CD4-positive, alpha-beta T cell treated with Interleukin-15 for 4 hours (primary cell): ENCODE measurements around the gene ANXA5.
A peak's percentile ranks its signal among the peaks of the same experiment; 100 is the strongest.
"Not testable (repeated sequence)": the region's sequence is repeated elsewhere in the genome, so short reads cannot be mapped to it uniquely, and the experiment has no call there.

Source experiments
- DNase-seq: peaks from one replicate; pipeline ENCODE4 v3.0.0-alpha.2; 2020; ENCODE audit warnings: low spot score

The ANXA5 gene

DNA sequence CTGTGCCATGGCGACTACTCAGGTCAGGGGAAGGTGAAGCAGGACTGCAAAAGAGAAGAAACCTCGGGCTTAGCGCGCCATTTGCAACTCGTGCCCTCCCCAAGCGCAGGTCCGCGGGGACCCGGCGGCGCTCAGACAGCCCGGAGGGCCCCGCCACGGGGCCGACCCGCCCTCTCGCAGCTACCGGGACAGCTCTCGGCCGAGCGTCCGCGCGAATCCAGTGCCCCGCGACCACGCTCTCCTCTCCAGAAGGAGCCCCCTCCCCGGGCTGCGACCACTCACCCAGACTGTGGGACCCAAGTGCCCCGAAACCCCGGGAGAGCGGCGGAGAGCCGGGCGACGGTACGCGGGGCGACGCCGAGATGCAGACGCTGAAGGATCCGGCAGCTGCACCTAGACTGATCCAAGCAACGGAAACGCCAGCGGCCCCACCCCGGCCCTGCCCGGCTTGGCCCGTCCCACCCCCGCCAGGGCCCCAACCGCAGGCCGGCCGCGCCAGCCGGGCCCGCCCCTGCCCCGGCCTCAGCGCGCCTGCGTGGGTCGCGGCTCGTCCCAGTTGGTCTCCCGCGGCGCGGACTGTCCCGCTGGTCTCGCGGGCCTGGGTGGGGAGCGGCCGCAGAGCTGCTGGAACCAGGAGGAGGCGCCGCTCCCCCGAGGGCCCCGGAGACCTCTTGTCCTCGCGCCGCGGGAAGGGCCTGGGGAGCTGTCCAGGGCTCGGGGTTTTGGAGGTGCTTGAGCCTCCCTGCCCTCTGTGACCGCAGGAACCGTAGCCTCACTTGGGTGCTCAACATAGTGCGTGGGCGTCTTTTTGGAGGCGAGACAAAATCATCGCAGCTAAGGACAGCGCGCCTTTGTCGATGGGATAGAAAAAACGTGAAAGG lies at the start of gene ANXA5:
ANXA5 (minus strand) TSS at position 400 of the 881 bp plus-strand sequence; CDS start at position 9, 391 bp downstream.
- DNase-seq = peak; percentile 74

DNA sequence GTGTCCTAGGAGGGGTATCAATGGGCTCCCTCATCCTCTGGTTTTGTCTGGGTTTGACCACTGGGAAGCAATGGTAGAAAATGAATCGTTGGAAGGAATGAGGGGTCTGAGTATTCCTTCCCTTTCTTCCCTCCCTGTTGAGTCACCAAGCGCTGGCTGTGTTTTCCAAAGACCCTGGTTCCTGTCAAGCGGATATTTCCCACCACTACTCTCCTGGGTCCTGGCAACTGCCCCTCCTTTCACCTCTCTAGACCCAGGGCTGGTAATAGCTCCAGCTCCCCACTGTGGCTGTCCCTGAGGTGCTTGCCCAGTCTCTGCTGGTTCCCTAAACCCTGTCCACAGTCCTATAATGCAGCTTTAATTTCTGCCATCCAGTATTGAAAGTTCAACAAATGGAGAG lies 46.0 kb upstream of the ANXA5 start:
- DNase-seq = no peak

DNA sequence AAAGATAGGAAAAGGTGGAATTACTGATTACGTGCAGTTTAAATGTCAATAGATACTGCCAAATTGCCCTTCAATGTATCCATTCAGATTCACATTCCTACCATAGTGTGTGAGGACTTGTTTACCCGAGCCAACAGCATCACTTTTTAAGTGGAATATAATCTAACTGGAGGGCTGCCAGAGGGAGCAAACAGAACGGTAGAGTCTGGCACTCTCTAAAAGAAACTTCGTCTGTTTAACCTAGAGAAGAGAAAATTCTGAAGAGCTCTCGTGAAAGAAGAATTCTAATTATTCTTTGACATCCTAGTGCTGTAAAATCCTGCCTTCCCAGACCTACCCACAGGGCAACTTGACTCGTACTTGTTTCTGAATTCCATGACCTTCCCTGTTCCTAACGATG lies 45.0 kb upstream of the ANXA5 start:
- DNase-seq = no peak

DNA sequence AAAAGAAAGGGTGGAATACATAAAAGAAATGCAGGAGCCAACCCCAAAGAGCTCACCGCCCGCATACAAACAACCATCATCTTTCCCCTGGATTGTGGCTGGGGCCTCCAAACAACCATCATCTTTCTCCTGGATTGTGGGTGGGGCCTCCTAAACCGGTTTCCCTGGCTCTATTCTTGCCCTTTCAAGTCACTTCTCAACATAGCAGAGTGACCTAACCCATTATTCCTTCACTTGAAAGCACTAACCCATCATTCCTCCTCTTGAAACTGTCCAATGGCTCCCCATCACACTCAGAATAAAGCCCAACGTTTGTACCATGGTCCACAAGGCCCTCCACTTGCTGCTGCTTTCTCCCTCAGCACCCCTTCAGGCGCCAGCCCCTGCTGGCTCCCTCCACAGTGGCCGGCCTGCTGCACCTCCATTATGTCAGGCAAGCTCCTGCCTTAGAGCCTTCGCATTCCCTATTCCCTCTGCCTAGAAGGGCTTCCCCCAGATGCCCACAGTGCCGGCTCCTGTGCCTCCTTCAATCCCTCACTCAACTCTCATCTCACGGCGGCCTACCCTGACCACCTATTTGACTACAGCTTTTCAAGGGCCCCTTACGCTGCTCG lies 44.1 kb upstream of the ANXA5 start:
- no peak for DNase-seq

DNA sequence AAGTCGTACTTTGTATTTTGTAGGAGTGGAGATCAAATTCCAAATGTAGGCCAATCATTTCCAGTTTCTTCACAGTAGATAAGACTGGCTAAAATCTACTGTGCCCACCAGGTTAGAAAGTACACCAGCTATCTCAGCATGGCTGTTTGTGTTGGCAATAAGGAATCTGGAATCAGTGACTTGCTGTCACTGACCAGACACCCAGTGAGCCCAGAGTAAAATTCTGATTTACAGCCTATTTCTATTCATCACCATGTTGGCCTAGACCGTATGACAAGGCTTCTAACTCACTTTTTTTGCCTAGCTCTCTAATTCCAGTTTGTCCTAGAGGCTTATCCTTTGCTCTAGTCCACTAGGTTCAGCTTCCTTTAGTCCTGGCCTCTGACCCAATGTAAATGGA lies 42.8 kb upstream of the ANXA5 start:
- DNase-seq = no peak

DNA sequence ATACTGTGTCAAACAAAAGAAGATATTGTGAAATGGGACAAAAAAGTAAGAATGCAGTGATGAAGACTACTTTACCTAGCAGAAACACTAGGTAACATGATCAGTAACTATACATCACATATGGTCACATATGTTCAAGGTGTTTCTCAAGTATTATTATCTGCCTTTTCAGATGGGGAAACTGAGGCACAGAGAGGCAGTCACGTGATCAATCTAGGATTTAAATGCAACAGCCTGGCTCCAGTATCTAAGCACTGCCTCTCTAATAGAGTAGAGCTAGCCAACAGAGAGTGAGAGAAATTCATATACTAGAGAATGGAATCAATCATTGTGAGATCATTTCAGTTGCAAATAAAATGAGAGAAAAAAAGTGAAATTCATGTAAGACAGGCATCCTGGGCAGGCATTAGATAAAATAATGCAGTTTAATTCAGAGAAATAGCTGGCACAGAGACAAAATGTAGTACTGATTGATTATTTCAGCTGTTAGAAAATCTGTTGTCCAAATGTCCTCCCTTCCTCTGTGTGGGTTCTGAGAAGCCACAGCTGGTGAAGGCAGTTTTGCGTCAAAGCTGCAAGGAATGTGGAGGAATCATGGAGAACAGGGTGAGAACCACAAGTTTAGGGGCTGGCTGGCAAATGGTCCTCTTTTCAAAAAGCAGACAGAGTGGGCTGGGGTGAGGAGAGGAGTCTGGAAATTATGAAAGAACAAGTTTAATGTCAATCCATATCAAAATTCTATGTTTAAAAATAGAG lies 42.2 kb upstream of the ANXA5 start:
- no peak for DNase-seq

DNA sequence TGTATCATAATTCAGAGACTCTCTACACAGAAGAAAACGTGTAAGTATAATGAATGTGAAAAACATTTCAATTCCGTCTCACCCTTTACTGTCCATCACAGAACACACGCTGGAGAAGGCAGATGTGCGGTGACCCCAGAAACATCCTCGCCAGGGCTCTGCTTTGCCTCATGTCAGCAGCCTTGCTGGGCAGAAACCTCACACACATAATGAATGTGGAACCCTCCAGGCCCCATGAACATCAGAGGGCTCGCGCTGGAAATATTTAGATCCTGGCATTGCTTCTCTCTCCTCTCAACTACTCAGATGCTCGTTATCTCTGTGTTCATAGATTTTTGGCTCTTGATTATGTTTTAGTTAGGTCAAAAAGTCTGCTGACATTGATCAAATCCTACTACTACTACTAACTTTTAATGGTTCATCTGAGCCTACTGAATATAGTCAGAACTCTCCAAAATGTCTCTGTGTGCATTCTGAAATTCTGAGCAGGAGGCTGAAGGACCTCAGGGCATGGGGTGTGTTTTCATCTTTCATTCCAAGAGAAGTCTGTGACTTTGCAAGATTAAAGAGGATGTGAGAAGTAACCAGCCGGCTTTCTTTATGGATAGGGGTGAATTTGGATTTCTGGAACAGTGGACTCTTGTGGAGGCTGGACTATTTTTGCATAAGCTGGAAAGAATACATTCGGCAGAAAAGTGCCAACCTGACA lies 41.2 kb upstream of the ANXA5 start:
- no peak for DNase-seq

DNA sequence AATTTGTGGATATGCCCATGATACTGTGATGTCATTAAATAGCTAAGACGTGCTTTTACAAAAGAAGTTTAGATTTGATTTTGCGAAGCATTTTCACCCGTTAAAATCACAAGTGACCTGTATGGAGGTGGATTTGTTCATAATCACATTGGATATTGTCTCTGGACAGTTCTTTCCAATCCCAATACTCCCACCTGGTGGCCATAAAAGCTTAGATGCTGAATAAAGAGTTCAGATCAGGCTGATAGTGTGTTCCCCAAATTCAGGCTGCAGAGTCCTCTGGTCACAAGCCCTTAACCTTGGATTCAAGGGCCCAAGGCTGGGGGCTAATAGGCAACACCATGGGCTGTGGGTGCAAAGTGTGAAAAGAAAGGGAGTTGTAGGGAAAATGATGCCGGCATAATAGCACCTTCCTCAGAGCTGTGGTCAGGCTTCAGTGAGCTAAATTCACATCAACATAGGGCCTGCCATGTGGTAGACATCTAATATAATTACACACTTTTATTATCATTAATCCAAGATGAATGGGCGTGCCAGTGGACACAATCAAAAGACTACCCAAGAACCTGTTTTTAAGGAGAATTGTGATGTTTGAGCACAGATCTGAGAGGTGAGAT lies 40.1 kb upstream of the ANXA5 start:
- DNase-seq = peak; percentile 22

DNA sequence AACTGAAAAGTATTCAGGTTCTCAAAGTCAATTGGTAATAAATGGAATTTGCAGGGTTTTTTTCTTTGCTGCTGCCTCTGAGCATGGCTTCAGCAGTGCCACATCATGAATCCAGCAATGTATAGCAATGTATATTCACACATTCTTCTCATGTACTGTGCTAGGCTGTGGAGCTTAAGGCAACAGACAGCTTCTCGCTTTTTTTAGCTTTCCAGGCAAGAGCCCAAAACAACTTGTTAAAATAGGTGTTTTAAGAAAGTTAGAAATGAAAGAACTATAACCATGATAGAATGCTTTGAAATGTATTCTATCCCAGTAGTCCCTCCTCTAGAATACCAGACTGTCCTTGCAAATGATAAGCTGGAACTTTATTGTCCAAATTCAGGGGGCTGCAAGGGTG lies 37.8 kb upstream of the ANXA5 start:
- no peak for DNase-seq

DNA sequence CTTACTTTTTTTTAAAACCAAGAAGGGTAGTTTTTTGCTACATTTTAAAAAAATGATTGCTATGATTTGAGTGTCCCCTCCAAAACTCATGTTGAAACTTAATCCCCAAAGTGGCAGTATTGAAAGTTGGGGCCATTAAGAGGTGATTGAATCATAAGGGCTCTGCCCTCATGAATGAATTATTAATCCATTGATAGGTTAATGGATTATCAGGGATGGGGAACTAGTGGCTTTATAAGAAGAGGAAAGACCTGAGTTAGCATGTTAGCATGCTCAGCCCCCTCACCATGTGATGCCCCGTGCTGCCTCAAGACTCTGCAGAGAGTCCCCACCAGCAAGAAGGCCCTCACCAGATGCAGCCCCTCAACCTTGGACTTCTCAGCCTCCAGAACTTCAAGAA lies 37.2 kb upstream of the ANXA5 start:
- no peak for DNase-seq

DNA sequence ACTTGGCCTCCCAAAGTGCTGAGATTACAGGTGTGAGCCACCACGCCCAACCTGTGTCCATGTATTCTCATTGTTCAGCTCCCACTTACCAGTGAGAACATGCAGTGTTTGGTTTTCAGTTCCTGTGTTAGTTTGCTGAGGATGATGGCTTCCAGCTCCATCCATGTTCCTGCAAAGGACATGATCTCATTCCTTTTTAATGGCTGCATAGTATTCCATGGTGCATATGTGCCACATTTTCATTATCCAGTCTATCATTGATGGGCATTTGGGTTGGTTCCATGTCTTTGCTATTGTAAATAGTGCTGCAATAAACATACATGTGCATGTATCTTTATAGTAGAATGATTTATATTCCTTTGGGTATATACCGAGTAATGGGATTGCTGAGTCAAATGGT lies 33.0 kb upstream of the ANXA5 start:
- DNase-seq = not testable (repeated sequence)

DNA sequence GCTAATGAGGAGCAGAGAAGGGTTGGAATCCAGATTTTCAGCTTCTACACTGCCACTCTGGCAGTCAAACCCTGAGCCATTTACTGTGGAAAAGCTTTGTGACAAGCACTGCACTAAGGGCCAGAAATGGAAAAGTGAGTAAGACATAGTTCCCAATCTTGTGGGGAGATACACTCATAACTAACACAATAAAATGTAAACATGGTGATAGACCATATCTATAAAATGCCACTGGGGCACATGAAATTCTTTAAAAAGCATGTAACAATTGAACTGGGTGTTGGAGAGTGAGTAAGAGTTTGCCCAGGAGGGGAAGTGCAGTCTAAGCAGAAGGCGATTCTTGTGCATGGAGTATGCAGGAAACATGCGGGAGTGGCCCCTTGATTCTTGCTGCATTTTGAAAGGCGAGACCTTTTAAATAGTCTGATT lies 32.0 kb upstream of the ANXA5 start:
- no peak for DNase-seq

DNA sequence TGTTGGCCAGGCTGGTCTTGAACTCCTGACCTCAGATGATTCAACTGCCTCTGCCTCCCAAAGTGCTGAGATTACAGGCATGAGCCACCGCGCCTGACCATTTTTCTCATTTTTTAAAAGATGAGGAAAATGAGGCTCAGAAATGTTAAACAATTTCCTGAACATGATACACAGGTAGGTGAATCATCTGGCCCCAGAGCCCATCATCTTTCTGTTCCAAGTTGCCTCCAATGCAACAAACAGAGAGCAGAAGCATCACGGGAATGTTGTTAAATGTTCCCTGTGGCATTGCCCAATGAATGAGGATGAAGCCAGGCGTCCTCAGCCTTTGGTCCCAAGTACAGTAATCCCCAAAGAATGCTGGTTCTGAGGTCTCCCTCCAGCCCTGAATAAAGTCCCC lies 31.3 kb upstream of the ANXA5 start:
- DNase-seq = no peak

DNA sequence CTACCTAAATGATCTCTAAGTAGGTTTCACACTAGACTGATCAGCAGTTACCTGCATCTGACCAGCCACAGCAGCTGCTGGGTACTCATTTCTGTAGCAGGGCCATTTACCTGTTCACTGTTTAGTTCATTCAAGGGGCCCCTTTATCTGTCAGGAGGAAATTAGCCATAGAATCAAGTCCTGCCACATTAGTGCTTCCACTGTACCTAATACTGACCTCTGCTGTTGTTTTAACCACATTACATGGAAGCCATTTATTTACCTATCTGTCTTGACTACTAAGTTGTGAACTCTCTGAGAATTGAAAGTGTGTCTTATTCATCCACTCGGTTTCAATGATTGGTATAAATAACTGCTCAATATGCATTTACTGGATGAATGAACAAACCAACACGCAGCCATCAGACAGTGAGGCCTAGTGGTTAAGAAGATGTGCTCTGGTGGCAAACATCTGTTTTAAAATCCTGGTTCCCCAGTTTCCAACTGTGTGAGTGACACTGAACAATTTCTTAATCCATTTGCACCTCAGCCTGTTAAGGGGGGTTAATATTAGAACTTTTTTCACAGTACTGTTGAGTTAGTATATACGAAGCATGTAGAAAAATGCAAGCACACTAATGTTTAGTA lies 30.0 kb upstream of the ANXA5 start:
- peak; percentile 68 for DNase-seq

DNA sequence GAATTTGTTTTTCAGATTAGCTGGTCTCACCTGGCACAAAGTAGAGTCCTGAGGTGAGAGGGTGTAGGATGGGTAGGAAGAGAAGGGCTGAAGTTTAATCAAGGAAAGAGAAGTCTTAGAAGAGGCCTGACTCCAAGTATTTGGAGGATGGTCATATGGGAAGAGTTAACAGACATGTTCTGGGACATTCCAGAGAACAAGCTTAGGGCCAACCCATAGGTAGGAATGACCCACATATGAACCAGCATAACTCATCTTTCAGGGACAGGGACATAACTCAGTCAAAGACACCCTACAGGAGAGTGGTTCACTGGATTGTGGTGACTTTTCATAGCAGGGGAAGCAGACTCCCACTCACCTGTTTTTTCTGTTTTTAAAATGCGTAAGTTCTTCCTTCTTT lies 27.9 kb upstream of the ANXA5 start:
- no peak for DNase-seq

DNA sequence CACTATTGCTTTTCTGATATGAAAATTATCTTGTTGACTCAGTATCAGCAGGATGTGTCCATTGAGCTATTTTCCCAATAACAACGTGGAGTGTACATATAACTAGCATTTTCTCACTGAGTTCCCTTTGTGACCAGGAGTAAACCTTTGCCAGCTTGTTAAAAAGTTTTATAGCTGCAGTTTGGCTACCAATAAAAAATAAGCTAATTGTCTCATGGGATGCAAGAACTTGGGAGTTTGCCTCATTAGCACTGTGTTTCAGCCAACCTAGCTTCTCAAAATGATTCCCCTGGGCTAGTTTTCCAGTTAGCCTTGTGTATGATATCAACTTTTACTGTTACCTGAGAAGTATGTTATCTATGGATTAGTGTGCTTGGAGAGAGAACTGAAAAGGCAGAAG lies 24.9 kb upstream of the ANXA5 start:
- DNase-seq = no peak

DNA sequence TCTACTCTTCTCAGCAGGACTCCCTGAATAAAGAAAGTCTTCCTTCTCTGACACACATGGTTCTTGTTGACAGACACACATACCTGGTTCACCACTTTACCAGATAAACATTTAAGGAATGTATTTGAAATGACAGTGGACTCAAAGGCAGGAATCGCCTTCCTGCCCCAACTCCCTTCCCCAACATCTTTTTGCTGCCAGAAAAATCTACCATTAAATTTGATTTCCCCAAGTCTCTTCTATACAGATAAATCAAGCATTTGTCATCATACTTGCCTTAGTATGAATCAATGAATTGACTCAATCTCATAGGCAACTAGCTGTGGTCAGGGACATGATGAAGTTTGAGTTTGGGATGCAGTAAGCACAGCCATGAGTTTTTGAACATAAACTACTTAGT lies 23.3 kb upstream of the ANXA5 start:
- no peak for DNase-seq

DNA sequence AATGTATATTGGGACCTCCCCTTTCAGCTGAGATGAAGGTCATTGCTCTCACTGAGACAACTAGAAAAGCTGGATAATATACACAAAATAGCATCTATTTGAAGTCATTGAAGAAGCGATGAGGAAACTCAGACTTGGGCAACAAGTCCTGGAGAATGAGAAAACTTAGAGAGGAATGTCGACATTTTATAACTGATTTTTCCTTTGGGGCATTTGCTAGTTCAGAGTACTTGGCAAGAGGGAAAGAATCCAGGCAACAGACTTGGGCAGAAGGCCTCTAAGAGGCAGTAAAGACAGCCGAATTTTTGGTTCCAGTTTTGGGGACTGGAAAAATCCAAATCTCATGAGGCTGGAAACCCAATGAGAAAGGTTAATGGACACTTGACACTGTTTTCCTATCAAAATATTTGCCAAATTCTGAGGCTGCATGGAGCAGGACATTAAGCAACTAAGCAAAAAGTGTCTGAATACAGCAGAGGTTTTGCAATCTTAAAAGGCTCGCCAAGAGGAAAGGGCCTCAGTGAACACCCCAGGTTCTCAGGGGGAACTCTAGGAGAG lies 21.0 kb upstream of the ANXA5 start:
- no peak for DNase-seq

DNA sequence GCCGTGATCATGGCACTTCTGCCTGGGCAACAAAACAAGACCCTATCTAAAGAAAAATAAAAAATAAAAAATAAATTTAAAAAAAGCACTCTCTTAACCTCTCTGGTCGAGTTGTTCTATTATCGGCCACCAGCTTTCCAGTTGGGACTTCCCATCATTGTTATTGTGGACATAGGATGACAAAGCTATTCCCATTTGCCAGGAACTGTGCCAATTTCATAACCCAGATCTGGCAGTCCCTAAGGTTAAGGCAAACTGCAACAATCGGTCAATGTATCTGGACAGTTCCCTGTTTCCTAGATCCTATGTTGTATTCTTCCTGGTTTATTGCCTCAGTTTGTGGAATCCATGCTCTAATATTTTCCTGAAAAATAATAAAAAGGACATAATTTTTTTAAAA lies 17.8 kb upstream of the ANXA5 start:
- DNase-seq = no peak

DNA sequence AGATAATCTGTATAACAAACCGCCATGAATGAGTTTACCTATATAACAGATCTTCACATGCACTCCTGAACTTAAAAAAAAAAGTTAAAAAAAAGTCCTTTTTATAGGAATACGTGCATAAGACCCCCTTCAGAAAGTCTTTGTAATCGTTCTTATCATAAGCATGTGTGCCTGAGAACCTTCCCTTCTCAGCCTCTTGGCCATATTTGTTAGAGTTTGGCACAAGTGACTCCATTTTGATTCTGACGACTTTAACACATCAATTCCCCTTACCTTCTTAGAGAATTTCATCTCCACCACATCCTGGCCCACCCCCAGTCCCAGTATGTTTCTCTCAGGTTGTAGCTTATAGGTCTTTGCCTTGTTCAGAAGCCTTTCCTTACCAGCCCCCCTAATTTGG lies 16.0 kb upstream of the ANXA5 start:
- no peak for DNase-seq

DNA sequence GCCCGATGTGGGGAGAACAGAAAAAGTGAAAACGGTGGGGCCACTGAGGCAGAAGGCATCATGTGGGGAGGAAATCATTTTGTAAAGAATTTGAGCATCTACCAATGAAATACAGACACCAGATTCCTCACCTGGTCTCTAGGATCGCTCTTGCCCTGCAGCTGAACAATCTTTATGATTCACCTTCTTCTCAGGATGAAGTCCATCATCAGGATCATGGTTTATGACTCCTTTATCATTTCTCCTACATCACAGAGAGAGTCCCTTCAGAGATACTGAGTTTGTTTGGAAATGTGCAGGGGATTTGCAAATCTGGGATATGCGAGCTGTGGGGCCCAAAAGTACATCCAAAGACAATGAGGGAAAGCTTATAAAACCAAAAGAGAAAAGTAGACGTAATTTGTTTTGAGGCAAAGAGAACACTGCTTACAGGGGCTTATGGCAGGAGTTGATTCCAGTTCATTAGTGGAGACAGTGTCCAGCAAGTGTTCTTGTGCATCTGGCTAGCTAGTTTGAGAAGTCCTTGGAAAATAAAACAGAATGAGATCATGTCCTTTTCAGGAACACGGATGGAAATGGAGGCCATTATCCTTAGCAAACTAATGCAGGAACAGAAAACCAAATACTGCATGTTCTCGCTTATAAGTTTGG lies 15.3 kb upstream of the ANXA5 start:
- no peak for DNase-seq
